Measurements from ENCODE around the gene ELAPOR1.

DNA sequence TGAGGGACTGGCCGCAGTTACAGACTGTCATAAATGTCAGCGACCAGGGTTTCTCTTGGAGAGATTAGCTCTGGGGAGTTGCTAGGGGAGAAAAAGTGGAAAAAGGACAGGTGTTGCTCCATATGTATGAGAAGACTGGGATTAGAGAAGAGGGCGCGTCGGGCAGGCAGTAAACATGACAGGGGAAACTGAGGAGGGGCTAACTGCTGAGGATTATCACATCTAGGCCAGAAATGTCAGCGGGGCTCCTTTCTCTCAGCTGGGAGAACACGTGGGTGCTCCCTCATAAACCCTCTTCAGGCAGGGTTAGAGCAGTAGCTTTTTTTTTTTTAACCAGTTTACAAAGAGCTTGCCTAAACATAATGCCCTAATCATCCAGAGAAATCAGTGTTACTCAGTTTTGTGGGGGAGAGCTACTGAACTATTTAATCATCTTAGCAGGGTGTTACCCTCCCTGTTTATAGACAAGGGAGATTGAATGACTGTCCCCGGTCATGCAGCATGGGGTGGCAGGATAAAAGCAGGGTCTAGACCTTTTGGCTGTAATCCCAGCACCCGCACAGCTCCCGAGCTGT lies 35.2 kb downstream of the ELAPOR1 start:
- TF ChIP-seq, protein P1, sequence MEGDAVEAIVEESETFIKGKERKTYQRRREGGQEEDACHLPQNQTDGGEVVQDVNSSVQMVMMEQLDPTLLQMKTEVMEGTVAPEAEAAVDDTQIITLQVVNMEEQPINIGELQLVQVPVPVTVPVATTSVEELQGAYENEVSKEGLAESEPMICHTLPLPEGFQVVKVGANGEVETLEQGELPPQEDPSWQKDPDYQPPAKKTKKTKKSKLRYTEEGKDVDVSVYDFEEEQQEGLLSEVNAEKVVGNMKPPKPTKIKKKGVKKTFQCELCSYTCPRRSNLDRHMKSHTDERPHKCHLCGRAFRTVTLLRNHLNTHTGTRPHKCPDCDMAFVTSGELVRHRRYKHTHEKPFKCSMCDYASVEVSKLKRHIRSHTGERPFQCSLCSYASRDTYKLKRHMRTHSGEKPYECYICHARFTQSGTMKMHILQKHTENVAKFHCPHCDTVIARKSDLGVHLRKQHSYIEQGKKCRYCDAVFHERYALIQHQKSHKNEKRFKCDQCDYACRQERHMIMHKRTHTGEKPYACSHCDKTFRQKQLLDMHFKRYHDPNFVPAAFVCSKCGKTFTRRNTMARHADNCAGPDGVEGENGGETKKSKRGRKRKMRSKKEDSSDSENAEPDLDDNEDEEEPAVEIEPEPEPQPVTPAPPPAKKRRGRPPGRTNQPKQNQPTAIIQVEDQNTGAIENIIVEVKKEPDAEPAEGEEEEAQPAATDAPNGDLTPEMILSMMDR (IDR thresholded peaks at IDR 0.05) = no peak
- TF ChIP-seq POLR2A (IDR thresholded peaks at IDR 0.05) = no peak

Measured in esophagus squamous epithelium (tissue), 4 donors.